Natural killer cell treated with Interleukin-12 subunit alpha and Interleukin-12 subunit beta and Interleukin-15 and Interleukin-18, amount 100 ng/mL, for 72 hours (primary cell): Measurements from ENCODE around the gene HOXB2. TPM values are rescaled to one million over a fixed set of nuclear protein-coding genes. Genes with fewer than 3 reads are reported as not detected.
A peak's percentile ranks its signal among the peaks of the same experiment; 100 is the strongest.

Experiments used
- ATAC-seq, 2 donors: fragments of 150-1000 bp; cut with Tn5 transposase in 1 of 2; sonication (Bioruptor Pico), chemical (Tn5 transposase) in 1 of 2; 2 replicates each; pipeline ENCODE4 v1.10.0; 2021
- DNase-seq: peaks from one replicate; pipeline ENCODE4 v3.0.0; 2022; ENCODE audit warnings: low spot score
- H3K27ac Mint-ChIP-seq, 2 donors: 1 replicate in 1 of 2; 2 replicates in 1 of 2; pipeline ENCODE4 v1.8.0; 2022; ENCODE audit warnings: mixed read lengths in 2 of 2, mild to moderate bottlenecking in 1 of 2, moderate library complexity in 1 of 2
- H3K27me3 Mint-ChIP-seq, 2 donors: 1 replicate in 1 of 2; 2 replicates in 1 of 2; pipeline ENCODE4 v1.8.0; 2022; ENCODE audit warnings: mixed read lengths in 2 of 2
- H3K36me3 Mint-ChIP-seq: one replicate; pipeline ENCODE4 v1.8.0; 2022; ENCODE audit warnings: mixed read lengths
- H3K4me1 Mint-ChIP-seq, 2 donors: 1 replicate in 1 of 2; 2 replicates in 1 of 2; pipeline ENCODE4 v1.8.0; 2022; ENCODE audit warnings: low read depth in 2 of 2, mixed read lengths in 2 of 2, mild to moderate bottlenecking in 1 of 2
- H3K4me3 Mint-ChIP-seq: one replicate; pipeline ENCODE4 v1.8.0; 2022; ENCODE audit warnings: mixed read lengths
- H3K9me3 Mint-ChIP-seq: 2 replicates; pipeline ENCODE4 v1.8.0; 2022; ENCODE audit warnings: mixed read lengths
- total RNA-seq, 2 donors: library from RNA; stranded (reverse); gene quantifications; one replicate each; pipeline ENCODE4 v1.2.3, GENCODE V29; 2022

HOXB2 gene
- total RNA-seq, 2 donors from 2014 or later: 20.8 to 30.0 TPM

DNA sequence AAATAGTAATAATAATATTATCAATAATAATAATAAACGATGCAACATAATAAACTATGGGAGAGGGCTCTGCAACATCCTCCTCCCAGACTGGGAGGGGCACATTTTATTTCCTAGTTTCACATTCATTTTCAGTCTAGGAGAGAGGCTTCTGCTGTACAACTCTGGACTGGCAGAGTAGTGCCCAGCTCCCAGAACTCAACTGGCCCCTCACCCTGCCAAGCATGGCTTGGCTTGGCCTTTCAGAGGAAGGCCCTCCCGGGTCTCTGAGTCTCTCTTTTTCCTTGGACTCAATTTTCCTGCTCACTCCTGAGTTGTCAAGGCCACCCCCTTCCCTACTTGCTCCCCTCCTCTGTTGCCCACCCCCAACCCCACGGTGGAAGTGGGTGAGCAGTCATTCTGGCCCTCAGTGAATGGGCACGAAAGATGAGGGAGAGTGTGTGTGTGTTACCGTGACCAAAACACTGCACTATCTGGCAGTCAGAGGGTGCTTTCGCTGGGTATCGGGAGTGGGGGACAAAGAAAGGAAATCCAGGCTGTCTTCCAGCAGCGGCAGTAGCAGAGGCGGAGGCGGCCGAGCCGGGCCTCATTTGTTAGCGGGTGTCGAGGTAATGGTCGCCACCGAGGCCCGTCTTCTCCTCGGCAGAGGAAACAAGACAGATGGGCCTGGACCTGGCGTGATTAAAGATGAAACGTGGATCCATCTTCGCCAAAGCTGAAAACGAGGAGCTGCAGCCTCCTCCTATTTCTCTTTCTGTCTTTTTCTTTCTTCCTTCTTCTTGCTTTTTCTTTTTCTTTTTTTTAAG is 31.0 kb upstream of the HOXB2 start:
- DNase-seq (no peak), ATAC-seq (no peak)
- peak overlapping the region in 1 of 2 donors; percentile 70 for H3K27ac Mint-ChIP-seq
- H3K4me3 Mint-ChIP-seq: peak overlapping the region; percentile 93
- no peaks in the 10 kb centered on the region for H3K36me3 Mint-ChIP-seq
- H3K9me3 Mint-ChIP-seq: no peaks in the 10 kb centered on the region
- peaks cover 37 to 38% of the 10 kb centered on the region in 2 donors for H3K4me1 Mint-ChIP-seq
- H3K27me3 Mint-ChIP-seq: peaks cover 12% of the 10 kb centered on the region in 2 donors

GRCh38 chr17:48575066-48575582 is 30.2 kb upstream of the HOXB2 start:
- Mint-ChIP-seq H3K9me3 (no peaks in the 10 kb centered on the region), H3K4me1 (peaks cover 34 to 37% of the 10 kb centered on the region in 2 donors), H3K36me3 (no peaks in the 10 kb centered on the region), H3K4me3 (peak overlapping the region; percentile 13), H3K27ac (peak overlapping the region in 1 of 2 donors; percentile 31), H3K27me3 (peaks cover 9 to 10% of the 10 kb centered on the region in 2 donors)
- DNase-seq (no peak), ATAC-seq (no peak)

- H3K4me3 Mint-ChIP-seq: no peak overlapping the region
- H3K27ac Mint-ChIP-seq: peak overlapping the region in 1 of 2 donors; percentile 31
- peaks cover 31 to 32% of the 10 kb centered on the region in 2 donors for H3K4me1 Mint-ChIP-seq
- ATAC-seq (no peak), DNase-seq (no peak)
- no peaks in the 10 kb centered on the region for H3K9me3 Mint-ChIP-seq
- no peaks in the 10 kb centered on the region for H3K36me3 Mint-ChIP-seq
- peaks cover 5 to 6% of the 10 kb centered on the region in 2 donors for H3K27me3 Mint-ChIP-seq
These were observed 29.7 kb upstream of the HOXB2 start for GRCh38 chr17:48574505-48575065.

DNA sequence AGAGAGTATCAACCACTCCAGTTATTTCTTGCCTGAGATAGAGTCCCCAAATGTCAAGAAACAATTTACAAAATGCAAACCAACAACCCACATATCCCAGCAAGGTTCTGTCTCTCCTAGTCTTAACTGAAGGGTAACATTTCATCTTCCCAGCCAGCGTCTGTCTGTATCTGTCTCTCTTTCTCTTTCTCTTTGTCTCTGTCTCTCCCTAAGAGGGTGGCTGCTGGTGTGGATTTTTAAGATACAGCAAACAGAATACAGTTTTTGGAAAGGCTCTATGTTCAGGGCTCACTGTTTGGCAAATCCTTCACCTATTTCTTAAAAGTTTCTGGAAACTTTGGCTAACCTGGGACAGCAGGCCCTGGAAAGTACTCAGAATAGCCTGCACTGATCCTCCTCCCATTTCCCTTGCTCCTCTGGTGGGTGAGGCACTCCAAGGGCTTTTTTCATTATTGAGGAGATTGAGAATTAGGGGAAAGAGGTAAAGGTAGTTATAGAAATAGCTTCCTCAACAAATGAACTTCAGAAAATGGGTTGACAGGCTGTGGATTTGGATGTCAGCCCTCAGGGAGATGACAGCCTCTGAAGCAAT is 27.0 kb upstream of the HOXB2 start:
- Mint-ChIP-seq H3K27me3 (no peaks in the 10 kb centered on the region), H3K36me3 (no peaks in the 10 kb centered on the region), H3K27ac (no peak overlapping the region), H3K4me3 (no peak overlapping the region), H3K4me1 (peaks cover 16 to 25% of the 10 kb centered on the region in 2 donors), H3K9me3 (no peaks in the 10 kb centered on the region)
- DNase-seq: no peak
- ATAC-seq: no peak

- Mint-ChIP-seq H3K4me1 (peaks cover 16 to 23% of the 10 kb centered on the region in 2 donors), H3K36me3 (no peaks in the 10 kb centered on the region), H3K9me3 (no peaks in the 10 kb centered on the region), H3K27me3 (no peaks in the 10 kb centered on the region), H3K4me3 (no peak overlapping the region), H3K27ac (no peak overlapping the region)
- ATAC-seq (no peak), DNase-seq (peak; percentile 23)
These were observed 26.3 kb upstream of the HOXB2 start for GRCh38 chr17:48571024-48571818.

DNA sequence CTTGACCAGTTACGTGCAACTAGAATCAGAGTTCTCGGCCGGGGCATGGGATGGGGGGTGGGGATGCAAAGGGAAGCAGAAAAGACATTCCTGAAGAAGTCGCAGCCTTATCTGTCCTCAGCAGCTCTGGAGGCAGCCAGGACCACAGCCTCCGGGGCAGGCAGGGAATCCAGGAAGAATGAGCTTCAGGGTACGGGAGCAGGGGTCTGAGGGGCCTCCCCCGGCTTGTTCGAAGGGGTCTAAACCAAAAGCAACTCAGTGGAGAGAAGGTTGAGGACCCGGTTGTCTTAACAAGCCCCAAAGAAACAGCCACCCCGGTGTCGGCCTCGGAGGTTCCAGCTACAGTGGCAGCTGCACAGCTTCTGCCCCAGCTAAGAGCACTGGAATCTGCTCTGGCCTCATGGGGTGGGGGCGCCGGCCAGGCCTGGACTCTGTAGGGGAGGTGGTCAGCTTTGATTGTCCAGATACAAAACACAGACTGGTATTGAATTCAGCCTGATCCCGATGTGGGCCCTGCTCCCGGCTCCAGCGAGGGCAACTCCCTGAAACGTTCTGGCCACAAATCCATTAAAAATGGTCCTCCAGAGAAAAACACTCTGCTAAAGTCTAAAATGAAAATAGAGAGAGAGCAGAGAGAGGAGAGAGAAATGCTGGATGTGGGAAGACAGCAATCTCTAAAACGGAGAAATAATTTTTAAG is 25.6 kb upstream of the HOXB2 start:
- no peak for ATAC-seq
- no peaks in the 10 kb centered on the region for H3K27me3 Mint-ChIP-seq

GRCh38 chr17:48569674-48570324 is 24.9 kb upstream of the HOXB2 start:
- peaks cover 0 to under 1% of the 10 kb centered on the region in 2 donors for H3K27me3 Mint-ChIP-seq
- no peak for ATAC-seq
- DNase-seq: no peak
- no peak overlapping the region for H3K4me3 Mint-ChIP-seq
- H3K9me3 Mint-ChIP-seq: no peaks in the 10 kb centered on the region
- no peak overlapping the region for H3K27ac Mint-ChIP-seq
- no peaks in the 10 kb centered on the region for H3K36me3 Mint-ChIP-seq
- peaks cover 16 to 17% of the 10 kb centered on the region in 2 donors for H3K4me1 Mint-ChIP-seq

More for the DNA sequence above, 25.6 kb upstream of the HOXB2 start:
- no peak overlapping the region for H3K27ac Mint-ChIP-seq
- DNase-seq: peak; percentile 31
- peaks cover 16 to 20% of the 10 kb centered on the region in 2 donors for H3K4me1 Mint-ChIP-seq
- no peak overlapping the region for H3K4me3 Mint-ChIP-seq
- no peaks in the 10 kb centered on the region for H3K36me3 Mint-ChIP-seq
- no peaks in the 10 kb centered on the region for H3K9me3 Mint-ChIP-seq

DNA sequence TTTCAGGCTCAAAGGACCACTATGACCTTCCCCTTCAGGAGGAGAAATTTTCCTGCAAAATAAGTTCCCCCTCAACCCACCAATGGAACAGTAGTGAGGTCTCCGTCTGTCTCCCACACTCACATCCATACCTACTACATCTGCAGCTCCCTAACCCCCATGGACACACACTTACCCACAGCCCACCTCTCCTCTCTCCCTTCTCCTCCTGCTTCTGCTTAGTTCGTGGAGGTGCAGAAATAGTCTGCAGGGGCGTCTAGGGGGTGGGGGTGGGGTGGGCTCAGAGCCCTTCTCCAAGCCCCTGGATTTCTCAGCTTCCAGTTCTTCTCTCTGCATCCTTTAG is 24.3 kb upstream of the HOXB2 start:
- no peaks in the 10 kb centered on the region for H3K36me3 Mint-ChIP-seq
- DNase-seq: no peak
- H3K9me3 Mint-ChIP-seq: no peaks in the 10 kb centered on the region
- ATAC-seq: no peak
- H3K4me3 Mint-ChIP-seq: no peak overlapping the region
- H3K27ac Mint-ChIP-seq: no peak overlapping the region
- H3K4me1 Mint-ChIP-seq: peaks cover 11 to 17% of the 10 kb centered on the region in 2 donors
- peaks cover 0 to 2% of the 10 kb centered on the region in 2 donors for H3K27me3 Mint-ChIP-seq

DNA sequence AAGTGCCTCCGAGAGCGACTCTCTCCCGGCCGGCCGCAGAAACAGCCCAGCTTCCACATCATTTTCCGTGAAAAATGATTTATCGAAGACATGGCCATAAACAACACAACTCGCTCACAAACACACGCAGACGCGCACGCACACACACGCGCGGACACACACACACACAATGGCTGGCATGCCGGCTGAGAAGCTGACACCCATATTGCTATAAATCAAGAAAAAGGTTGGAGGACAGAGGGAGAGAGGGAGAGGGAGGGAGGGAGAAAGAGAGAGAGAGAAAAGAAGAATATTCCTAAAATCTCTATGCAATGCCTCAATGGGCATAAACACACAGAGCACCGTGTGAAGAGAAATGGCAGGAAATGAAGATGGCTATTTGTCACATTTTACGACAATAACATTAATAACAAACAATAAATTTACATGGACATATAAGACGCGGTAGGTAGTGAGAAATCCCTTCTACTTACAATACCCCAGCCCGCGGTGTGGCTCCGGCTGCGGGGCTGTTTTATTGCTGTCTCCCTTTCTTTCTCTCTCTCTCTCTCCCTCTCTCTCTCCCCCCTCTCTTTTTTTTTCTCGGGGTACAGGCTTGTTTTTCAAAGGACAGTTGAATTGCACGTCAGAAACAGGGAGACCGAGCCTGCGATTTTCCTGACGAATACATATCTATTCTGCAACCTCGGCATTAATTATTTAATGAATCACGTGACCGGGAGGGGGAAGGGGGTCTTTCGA is 23.8 kb upstream of the HOXB2 start:
- no peak overlapping the region for H3K27ac Mint-ChIP-seq
- H3K4me1 Mint-ChIP-seq: peaks cover 9 to 18% of the 10 kb centered on the region in 2 donors
- H3K36me3 Mint-ChIP-seq: no peaks in the 10 kb centered on the region
- peak overlapping the region; percentile 41 for H3K4me3 Mint-ChIP-seq
- DNase-seq (no peak), ATAC-seq (no peak)
- peaks cover 0 to 2% of the 10 kb centered on the region in 2 donors for H3K27me3 Mint-ChIP-seq
- H3K9me3 Mint-ChIP-seq: no peaks in the 10 kb centered on the region

DNA sequence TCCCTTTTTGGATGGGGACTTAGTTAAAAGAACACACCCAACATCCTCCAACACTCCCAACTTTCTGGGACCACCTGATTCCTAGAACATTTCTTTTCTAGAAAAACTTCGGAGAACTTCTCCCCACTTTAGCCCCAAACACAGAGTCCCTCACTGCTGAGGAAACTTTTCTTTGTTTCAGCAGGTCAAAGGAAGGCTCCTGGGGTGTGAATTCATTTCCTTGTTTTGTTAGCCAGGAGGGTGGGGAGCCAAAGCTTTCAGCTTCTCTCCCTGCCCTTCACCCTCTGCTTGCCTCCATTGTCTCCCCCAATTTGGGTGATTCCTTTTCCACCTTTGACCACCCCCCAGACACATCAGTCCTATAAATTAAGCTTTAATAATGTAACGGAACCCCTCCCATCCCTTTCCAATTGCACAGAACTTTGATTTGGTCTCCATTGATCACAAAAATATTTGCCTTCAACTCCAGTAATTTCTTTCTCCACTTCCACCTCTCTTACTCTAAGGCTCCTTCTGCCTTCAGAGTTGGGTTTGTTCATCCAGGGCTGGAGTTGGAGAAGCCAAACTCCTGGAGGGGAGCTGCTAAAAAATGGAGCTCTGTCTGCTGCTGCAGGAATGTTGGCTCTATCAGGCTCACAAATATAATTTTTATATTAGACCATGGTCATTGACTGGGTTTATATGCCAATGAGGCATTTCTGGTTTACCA is 22.9 kb upstream of the HOXB2 start:
- H3K27ac Mint-ChIP-seq: no peak overlapping the region
- no peak for ATAC-seq
- H3K9me3 Mint-ChIP-seq: no peaks in the 10 kb centered on the region
- no peaks in the 10 kb centered on the region for H3K36me3 Mint-ChIP-seq
- H3K4me1 Mint-ChIP-seq: peaks cover 0 to 19% of the 10 kb centered on the region in 2 donors
- peaks cover 0 to 2% of the 10 kb centered on the region in 2 donors for H3K27me3 Mint-ChIP-seq
- H3K4me3 Mint-ChIP-seq: peak overlapping the region; percentile 41
- no peak for DNase-seq

DNA sequence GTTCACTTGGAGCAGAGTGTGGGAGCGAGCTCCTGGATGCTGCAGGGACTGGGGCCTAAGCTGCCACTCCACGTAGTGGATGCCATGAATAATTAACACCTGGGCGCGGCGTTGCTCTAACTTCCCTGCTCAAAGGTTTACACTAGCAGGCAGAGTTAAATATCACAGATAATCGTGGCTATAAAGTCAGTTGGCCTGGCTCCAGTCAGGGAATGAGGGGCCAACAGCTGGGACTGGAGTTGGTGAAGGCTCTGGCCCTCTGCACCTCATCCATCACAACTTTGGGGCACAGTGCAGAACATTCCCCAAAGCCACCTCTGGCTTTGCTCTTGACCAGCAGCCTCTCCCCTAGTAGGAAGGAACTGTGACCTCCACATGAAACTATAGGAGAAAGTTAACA is 22.3 kb upstream of the HOXB2 start:
- Mint-ChIP-seq H3K9me3 (no peaks in the 10 kb centered on the region), H3K4me3 (no peak overlapping the region), H3K36me3 (no peaks in the 10 kb centered on the region), H3K4me1 (peaks cover 0 to 23% of the 10 kb centered on the region in 2 donors), H3K27ac (no peak overlapping the region), H3K27me3 (peaks cover 0 to 2% of the 10 kb centered on the region in 2 donors)
- DNase-seq (no peak), ATAC-seq (no peak)

DNA sequence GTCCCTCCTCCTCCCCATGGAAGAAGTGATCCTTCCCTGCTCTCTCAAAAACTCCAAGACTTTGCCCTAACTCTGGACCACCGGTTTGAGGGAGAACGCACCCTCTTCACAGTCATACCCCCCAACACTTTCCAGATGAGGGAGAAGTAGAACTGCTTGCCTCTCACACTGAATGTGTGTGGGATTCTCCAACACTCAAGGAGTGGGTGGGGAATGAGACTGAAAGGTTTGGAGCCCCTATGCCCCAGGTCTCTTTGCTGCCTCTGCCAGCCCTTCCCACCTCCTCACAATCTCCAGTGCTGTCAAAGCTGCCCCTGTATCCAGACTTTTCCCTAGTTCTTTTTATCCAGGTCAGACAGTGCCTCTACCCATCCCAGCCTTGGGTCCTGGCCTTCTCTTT is 21.8 kb upstream of the HOXB2 start:
- peaks cover 3 to 25% of the 10 kb centered on the region in 2 donors for H3K4me1 Mint-ChIP-seq
- H3K9me3 Mint-ChIP-seq: no peaks in the 10 kb centered on the region
- H3K4me3 Mint-ChIP-seq: no peak overlapping the region
- H3K36me3 Mint-ChIP-seq: no peaks in the 10 kb centered on the region
- DNase-seq (no peak), ATAC-seq (no peak)
- peaks cover 0 to 2% of the 10 kb centered on the region in 2 donors for H3K27me3 Mint-ChIP-seq
- no peak overlapping the region for H3K27ac Mint-ChIP-seq
